H4 (cell line): ENCODE data around the gene RECQL5. TPM values are rescaled to one million over a fixed set of nuclear protein-coding genes. Genes with fewer than 3 reads are reported as not detected.

Source experiments
- DNase-seq: peaks from one replicate; pipeline ENCODE4 v3.0.0-alpha.2; 2015; ENCODE audit warnings: low spot score
- total RNA-seq: library from RNA; depleted of rRNA; stranded (reverse); fragments of >200 nt; shearing (Covaris generic); gene quantifications from 2 replicates; pipeline ENCODE4 v1.2.3, GENCODE V29; 2014

RECQL5 gene
- total RNA-seq, 1 experiment from 2014 or later: 14.3 TPM

- no peak for DNase-seq
Observed at GRCh38 chr17:75688209-75688825, 21.4 kb upstream of the RECQL5 start.

GRCh38 chr17:75685499-75685898, 18.5 kb upstream of the RECQL5 start:
- no peak for DNase-seq

DNA sequence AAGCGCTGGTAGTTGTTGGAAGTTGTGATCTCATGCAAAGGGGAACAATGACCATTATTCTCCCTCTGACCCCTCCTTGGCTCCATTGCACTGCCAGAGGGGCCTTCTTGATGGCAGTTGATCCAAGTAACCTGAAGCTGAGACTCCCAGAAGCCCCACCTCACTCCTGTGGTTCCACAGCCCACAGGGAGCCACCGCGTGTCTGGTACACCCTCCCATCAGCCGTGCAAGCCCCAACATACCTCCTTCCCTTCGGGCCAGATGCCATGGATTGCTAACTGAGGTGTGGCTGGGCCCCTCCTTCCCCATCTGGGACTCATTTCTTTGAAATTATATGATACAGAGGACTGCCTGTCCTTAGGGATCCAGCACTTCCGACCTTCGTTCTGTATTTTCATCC, 18.0 kb upstream of the RECQL5 start:
- no peak for DNase-seq

DNA sequence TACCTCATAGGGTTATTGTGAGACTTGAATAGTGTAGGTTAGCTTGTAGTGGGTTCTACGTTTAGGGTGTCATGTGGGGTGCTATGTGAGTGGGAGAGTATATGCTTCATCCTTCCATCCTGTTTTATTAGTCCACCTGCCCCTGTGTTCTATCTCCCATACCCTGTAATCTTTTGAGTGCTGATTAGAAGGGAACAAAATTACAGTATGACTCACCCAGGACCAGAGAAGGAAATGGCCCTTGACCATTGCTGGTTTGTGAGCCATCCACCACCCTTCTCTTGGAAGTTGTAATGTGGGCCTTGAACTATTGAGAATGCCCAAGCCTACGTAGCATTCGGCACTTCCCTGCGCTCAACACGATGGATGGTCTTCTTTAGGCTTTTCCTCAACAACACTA, 17.3 kb upstream of the RECQL5 start:
- no peak for DNase-seq

GRCh38 chr17:75683583-75683982, 16.6 kb upstream of the RECQL5 start:
- DNase-seq: no peak

GRCh38 chr17:75681289-75681688, 14.3 kb upstream of the RECQL5 start:
- no peak for DNase-seq

DNA sequence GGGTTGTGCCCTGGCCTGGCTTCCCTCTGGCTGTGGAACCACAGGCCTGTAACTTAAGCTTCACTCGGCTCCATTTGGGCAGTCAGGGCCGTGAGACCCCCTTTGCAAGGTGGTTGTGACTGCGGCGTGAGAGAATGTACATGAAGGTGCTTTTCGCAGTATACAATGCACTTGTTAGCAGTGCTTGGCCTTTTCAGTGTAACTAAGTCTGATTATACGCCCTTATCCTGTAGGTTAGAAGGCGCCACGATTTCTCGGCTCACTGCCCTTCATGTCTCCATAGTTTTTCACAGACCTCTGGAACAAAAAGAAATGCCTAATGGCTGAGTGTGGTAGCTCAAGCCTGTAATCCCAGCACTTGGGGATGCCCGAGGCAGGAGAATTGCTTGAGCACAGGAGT, 13.5 kb upstream of the RECQL5 start:
- DNase-seq: no peak

GRCh38 chr17:75679706-75680211, 12.8 kb upstream of the RECQL5 start:
- DNase-seq: peak; percentile 66

GRCh38 chr17:75676461-75676860, 9.5 kb upstream of the RECQL5 start:
- no peak for DNase-seq

- no peak for DNase-seq
Observed at GRCh38 chr17:75673487-75673886, 6.5 kb upstream of the RECQL5 start.

DNA sequence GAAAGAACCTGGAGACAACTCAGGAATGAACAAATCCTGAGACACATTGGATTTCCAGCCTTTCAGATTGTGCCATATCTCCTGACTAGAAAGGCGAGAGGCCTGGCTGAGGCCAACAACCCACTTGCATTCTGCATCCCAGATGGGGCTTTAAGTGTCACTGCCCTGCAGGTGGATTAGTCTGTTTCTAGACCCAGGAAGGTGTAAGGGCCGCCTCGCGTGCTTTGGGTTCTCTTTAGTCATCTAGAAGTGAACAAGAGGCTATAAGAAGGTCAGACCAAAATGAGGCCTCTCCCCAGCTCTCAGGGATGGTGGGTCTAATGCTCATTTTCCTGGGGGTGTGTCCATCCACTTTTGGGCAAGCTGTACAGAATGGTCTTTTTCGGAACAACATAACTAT, 5.1 kb upstream of the RECQL5 start:
- no peak for DNase-seq

GRCh38 chr17:75670868-75671267, 3.9 kb upstream of the RECQL5 start:
- DNase-seq: no peak

- no peak for DNase-seq
Observed at GRCh38 chr17:75668489-75668888, 1.5 kb upstream of the RECQL5 start.

- DNase-seq: no peak
Observed at GRCh38 chr17:75667825-75668224, 871 bp upstream of the RECQL5 start.

DNA sequence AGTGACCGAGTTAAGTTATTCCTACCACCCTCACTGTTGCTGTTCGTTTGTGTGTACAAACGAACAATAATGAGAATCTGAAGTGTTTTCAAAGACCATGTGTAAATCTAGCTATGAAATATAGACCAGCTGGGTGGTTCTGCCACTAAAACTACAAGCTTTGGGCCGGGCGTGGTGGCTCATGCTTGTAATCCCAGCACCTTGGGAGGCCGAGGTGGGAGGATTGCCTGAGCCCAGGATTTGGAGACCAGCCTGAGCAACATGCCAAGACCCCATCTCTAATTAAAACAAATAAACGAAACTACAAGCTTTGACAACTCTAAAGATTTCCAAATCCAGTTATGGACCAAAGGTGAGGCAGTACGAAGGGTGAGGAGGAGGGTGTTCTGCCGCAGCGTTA, 973 bp downstream of the RECQL5 start:
- DNase-seq: no peak

DNA sequence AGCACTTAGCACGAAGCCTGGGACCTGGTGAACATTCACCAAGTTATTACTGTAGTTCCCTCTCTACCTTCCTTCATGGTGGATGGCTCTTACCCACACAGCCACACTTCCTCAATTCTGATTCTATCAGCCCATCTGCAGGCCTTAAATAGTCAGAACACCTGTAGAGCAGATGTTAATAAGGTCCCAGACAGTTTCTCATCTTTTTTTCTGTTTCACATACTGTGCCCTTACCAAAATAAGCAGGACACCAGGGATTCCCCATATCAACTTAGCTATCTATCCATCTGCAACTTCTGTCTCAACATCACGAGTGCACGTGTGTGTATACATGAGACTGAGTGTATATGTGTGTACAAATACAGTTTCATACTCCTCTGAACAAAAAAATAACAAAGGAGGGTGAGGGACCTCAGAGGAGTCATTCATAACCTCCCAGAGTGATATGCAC, 2.8 kb downstream of the RECQL5 start:
- no peak for DNase-seq

GRCh38 chr17:75662511-75662910, 4.4 kb downstream of the RECQL5 start:
- no peak for DNase-seq

DNA sequence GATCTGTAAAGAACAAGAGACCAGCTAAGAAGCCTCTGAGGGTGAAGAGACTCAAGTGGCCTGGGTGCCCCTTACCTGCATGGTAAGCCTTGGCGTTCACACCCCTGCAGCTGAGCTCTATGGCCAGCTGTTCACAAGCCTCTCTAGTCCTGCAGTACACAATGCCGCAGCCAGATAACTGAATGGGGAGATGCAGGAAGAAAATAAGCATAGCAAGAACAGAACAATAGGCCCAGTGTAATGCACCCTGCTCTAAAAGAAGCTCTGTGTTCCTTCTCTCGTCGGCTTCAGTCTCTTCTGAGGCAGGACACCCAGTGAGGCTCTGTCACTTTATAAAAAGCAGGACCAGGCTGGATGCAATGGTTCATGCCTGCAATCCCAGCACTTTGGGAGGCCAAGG, 5.4 kb downstream of the RECQL5 start:
- no peak for DNase-seq

- no peak for DNase-seq
Observed at GRCh38 chr17:75658237-75658636, 8.7 kb downstream of the RECQL5 start.

DNA sequence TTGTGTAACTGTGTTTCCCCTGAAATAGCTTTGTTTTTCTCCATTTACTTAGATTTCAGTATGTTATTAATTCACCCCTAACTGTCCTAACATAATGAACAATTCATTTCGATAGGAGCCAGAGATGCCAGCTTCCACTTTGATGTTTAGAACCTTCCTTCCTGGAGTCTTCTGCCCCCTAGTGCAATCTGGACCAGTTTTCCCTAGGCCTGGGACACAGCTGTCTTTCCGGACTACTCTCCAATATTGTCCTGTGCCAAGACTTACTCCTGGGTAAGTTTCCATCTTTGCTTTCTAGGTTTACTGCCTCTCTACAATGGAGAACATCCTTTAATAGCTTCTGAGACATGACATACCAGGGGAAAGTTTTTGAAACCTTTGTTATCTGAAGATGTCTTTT, 12.8 kb downstream of the RECQL5 start:
- DNase-seq: no peak

GRCh38 chr17:75652934-75653549, 13.9 kb downstream of the RECQL5 start:
- DNase-seq: no peak

- no peak for DNase-seq
Observed at GRCh38 chr17:75652341-75652740, 14.6 kb downstream of the RECQL5 start.

DNA sequence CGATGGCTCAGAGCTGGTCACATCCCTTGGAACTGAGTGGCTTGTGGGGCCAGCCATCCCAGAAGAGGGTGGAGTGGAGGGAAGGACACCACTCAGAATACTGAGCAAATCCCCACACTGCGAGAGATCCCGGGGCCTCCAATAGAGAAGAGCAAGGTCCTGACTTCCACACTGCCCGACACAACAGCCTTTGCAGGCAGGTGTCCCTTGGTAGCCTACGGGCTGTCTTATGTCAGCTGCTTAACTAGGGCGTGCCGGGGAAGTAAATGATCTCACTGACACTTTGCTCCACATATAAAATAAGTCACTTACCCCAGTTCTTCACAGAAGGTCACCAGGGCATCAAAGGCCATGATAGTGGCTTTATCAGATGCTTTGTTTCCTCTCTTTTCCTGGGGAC, 16.1 kb downstream of the RECQL5 start:
- no peak for DNase-seq

DNA sequence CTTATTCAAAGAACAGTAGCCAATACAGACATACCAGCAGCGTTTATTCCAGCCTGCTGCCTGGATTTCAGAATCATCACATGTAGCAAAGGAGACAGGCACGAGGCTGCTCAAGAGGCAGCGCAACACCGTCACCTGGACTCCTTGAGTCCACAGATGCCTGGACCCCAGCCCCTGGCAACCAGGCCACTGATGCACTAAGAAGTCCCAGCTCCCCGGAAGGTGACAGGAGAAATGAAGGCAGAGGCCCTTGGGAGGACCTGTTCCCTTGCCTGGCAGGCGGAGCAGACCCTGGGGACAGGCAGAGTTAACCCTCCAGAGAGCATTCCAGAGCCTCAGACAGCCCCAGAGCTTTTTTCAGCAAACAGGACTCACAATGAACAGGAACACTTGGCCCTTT, 17.3 kb downstream of the RECQL5 start:
- DNase-seq: no peak
